Hepatocyte (in vitro differentiated cells): ENCODE data around the gene PLEKHG4. TPM values are rescaled to one million over a fixed set of nuclear protein-coding genes. Genes with fewer than 3 reads are reported as not detected.

Experiments
- DNase-seq: peaks from one replicate; pipeline ENCODE4 v3.0.0-alpha.2; 2016; ENCODE audit warnings: low spot score
- H2AFZ ChIP-seq: fragments of 200-600 bp; sonication (generic); 2 replicates; pipeline ENCODE4 v1.6.0; 2016; ENCODE audit warnings: antibody characterized with exemption, mild to moderate bottlenecking
- H3K27ac ChIP-seq: fragments of 200-600 bp; sonication (generic); 2 replicates; pipeline ENCODE4 v1.5.1; 2016; ENCODE audit warnings: mild to moderate bottlenecking
- H3K27me3 ChIP-seq: fragments of 200-600 bp; sonication (generic); 2 replicates; pipeline ENCODE4 v1.6.1; 2016
- H3K36me3 ChIP-seq: fragments of 200-600 bp; sonication (generic); replicated peaks from 2 replicates; pipeline ENCODE4 v1.5.1; 2016; ENCODE audit warnings: low read depth; ENCODE audit not compliant: insufficient read depth
- H3K4me1 ChIP-seq: fragments of 200-600 bp; sonication (generic); 2 replicates; pipeline ENCODE4 v1.5.1; 2016; ENCODE audit warnings: mild to moderate bottlenecking, moderate library complexity; ENCODE audit not compliant: insufficient read depth
- H3K4me2 ChIP-seq: fragments of 200-600 bp; sonication (generic); 2 replicates; pipeline ENCODE4 v1.6.0; 2016
- H3K4me3 ChIP-seq: fragments of 200-600 bp; sonication (generic); 2 replicates; pipeline ENCODE4 v1.5.1; 2016; ENCODE audit warnings: mild to moderate bottlenecking
- H3K79me2 ChIP-seq: fragments of 200-600 bp; sonication (generic); 2 replicates; pipeline ENCODE4 v1.6.0; 2017; ENCODE audit warnings: mild to moderate bottlenecking
- H3K9me2 ChIP-seq: fragments of 200-600 bp; sonication (generic); replicated peaks from 2 replicates; pipeline ENCODE4 v1.6.0; 2017; ENCODE audit warnings: mild to moderate bottlenecking; ENCODE audit not compliant: insufficient read depth
- H3K9me3 ChIP-seq: fragments of 200-600 bp; sonication (generic); 2 replicates; pipeline ENCODE4 v1.5.1; 2016; ENCODE audit warnings: low read depth, mild to moderate bottlenecking
- H4K20me1 ChIP-seq: fragments of 200-600 bp; sonication (generic); 2 replicates; pipeline ENCODE4 v1.6.0; 2016; ENCODE audit warnings: mild to moderate bottlenecking; ENCODE audit not compliant: insufficient read depth, poor library complexity, severe bottlenecking
- CTCF ChIP-seq: fragments of 200-600 bp; sonication (generic); IDR thresholded peaks from 2 replicates; pipeline ENCODE4 v1.5.1; 2016; ENCODE audit warnings: antibody characterized with exemption, mild to moderate bottlenecking; ENCODE audit not compliant: poor library complexity
- EZH2 ChIP-seq: fragments of 200-600 bp; sonication (generic); IDR thresholded peaks from 2 replicates; pipeline ENCODE4 v1.6.1; 2016; ENCODE audit warnings: antibody characterized with exemption, mild to moderate bottlenecking, borderline replicate concordance
- EZH2phosphoT487 ChIP-seq: fragments of 200-600 bp; sonication (generic); IDR thresholded peaks from one replicate; pipeline ENCODE4 v1.6.1; 2018; ENCODE audit warnings: antibody characterized with exemption, mild to moderate bottlenecking, low read depth, moderate library complexity; ENCODE audit not compliant: unreplicated experiment, severe bottlenecking
- WGBS: methylation state at CpG from one replicate; pipeline ENCODE4 v1.1.6; 2016; ENCODE audit warnings: low lambda C conversion rate; ENCODE audit errors: missing lambda C conversion rate; 5-methylcytosine and 5-hydroxymethylcytosine counted together
- polyA plus RNA-seq: library from polyadenylated mRNA; unstranded; fragments of >200 nt; fragmentation: Nextera tagmentation; extraction: Ambion mirVana; gene quantifications from 2 replicates; pipeline ENCODE4 v1.2.1, GENCODE V29; 2016
- total RNA-seq: library from RNA; depleted of rRNA; stranded (reverse); fragments of >200 nt; gene quantifications from 2 replicates; pipeline ENCODE4 v1.2.3, GENCODE V29; 2014

Gene PLEKHG4
- total and polyA plus RNA-seq, 2 experiments from 2014 or later, result 3.0 to 3.6 TPM

GRCh38 chr16:67310561-67310960, 31.2 kb downstream of the PLEKHG4 start:
- H2AFZ ChIP-seq, result no peak overlapping the region

GRCh38 chr16:67311607-67312488, 32.5 kb downstream of the PLEKHG4 start:
- H3K4me2 ChIP-seq, result no peak overlapping the region
- H3K9me3 ChIP-seq, result no peaks in the 10 kb centered on the region
- no peaks in the 10 kb centered on the region for H3K27me3 ChIP-seq
- peaks cover 12% of the 10 kb centered on the region for H3K4me1 ChIP-seq
- peak overlapping the region; percentile 83 for H3K27ac ChIP-seq
- H3K4me3 ChIP-seq, result no peak overlapping the region
- H3K79me2 ChIP-seq, result no peaks in the 10 kb centered on the region
- H3K36me3 ChIP-seq, result no peaks in the 10 kb centered on the region
- no peaks in the 10 kb centered on the region for H3K9me2 ChIP-seq
- peak; percentile 74 for DNase-seq
- no peaks in the 10 kb centered on the region for H4K20me1 ChIP-seq
- WGBS, result 47% methylated on average over 5 of the region's 5 CpGs
- TF ChIP-seq EZH2 (no peak), EZH2phosphoT487 (no peak), CTCF (no peak)
- no peak overlapping the region for H2AFZ ChIP-seq

More at GRCh38 chr16:67310561-67310960, 31.2 kb downstream of the PLEKHG4 start:
- H3K27ac ChIP-seq, result no peak overlapping the region
- no peaks in the 10 kb centered on the region for H3K79me2 ChIP-seq
- H3K36me3 ChIP-seq, result no peaks in the 10 kb centered on the region
- 94% methylated on average over 3 of the region's 3 CpGs for WGBS
- no peak overlapping the region for H3K4me3 ChIP-seq
- H3K27me3 ChIP-seq, result no peaks in the 10 kb centered on the region
- no peaks in the 10 kb centered on the region for H3K9me3 ChIP-seq
- peaks cover 12% of the 10 kb centered on the region for H3K4me1 ChIP-seq
- DNase-seq, result no peak
- TF ChIP-seq EZH2phosphoT487 (no peak), EZH2 (no peak), CTCF (no peak)
- no peaks in the 10 kb centered on the region for H3K9me2 ChIP-seq
- H3K4me2 ChIP-seq, result no peak overlapping the region
- no peaks in the 10 kb centered on the region for H4K20me1 ChIP-seq

GRCh38 chr16:67312719-67313118, 33.4 kb downstream of the PLEKHG4 start:
- DNase-seq, result no peak
- Histone ChIP-seq H4K20me1 (no peaks in the 10 kb centered on the region), H3K27me3 (no peaks in the 10 kb centered on the region), H3K4me2 (no peak overlapping the region), H3K9me3 (no peaks in the 10 kb centered on the region), H3K79me2 (no peaks in the 10 kb centered on the region), H3K27ac (peak overlapping the region; percentile 83), H3K36me3 (no peaks in the 10 kb centered on the region), H3K4me1 (peaks cover 12% of the 10 kb centered on the region), H3K9me2 (no peaks in the 10 kb centered on the region), H2AFZ (no peak overlapping the region), H3K4me3 (no peak overlapping the region)
- no peak for TF ChIP-seq CTCF
- no peak for TF ChIP-seq EZH2
- no peak for TF ChIP-seq EZH2phosphoT487
